Nephron progenitor cell (in vitro differentiated cells): ENCODE results near the gene MIF.

Experiments used
- DNase-seq: peaks from one replicate; pipeline ENCODE4 v3.0.0; 2021
- H3K27ac Mint-ChIP-seq: 2 replicates; pipeline ENCODE4 v1.8.0; 2021; ENCODE audit warnings: mild to moderate bottlenecking, moderate library complexity, mixed read lengths
- H3K27me3 Mint-ChIP-seq: 2 replicates; pipeline ENCODE4 v1.8.0; 2021; ENCODE audit warnings: mild to moderate bottlenecking, low read depth, mixed read lengths; ENCODE audit not compliant: poor library complexity
- H3K36me3 Mint-ChIP-seq: 2 replicates; pipeline ENCODE4 v1.8.0; 2021; ENCODE audit warnings: low read depth, mixed read lengths
- H3K4me1 Mint-ChIP-seq: 2 replicates; pipeline ENCODE4 v1.8.0; 2021; ENCODE audit warnings: mixed read lengths
- H3K4me3 Mint-ChIP-seq: 2 replicates; pipeline ENCODE4 v1.8.0; 2021; ENCODE audit warnings: mild to moderate bottlenecking, moderate library complexity, mixed read lengths
- H3K9me3 Mint-ChIP-seq: 2 replicates; pipeline ENCODE4 v1.8.0; 2021; ENCODE audit warnings: mild to moderate bottlenecking, moderate library complexity, mixed read lengths
- TF ChIP-seq, protein P1 (sequence below): fragments of 200-600 bp; sonication (generic); IDR thresholded peaks from 2 replicates; pipeline ENCODE4 v1.5.0; 2021; ENCODE audit warnings: antibody characterized with exemption

MIF gene

DNA sequence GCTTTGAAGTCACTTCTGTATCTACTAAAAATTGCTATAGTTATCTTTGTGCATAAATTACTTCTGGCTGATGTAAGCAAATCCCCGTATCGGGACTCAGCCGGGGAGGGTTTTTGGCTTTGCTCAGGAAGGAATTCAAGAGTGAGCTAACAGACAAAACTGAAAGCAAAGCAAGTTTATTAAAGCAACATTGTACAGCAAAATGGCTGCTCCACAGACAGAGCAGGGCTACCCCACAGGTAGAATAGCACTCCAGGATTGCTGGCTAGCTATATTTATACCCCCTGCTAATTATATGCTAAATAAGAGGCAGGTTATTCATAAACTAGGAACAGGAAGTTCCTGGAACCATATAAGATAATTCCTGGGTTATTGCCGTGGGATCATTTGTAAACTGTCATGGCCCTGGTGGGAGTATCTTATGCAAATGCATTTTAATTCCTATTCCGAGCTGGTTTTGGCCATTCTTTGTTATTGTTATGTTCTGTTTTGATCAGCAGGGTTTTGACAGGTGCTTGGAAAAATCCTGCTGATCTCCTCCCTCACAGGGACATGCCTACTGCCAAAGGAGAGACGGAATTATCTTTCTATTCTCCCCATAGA lies 15.2 kb downstream of the MIF start:
- peaks cover 47% of the 10 kb centered on the region for H3K4me1 Mint-ChIP-seq

GRCh38 chr22:23910496-23911190 lies 16.5 kb downstream of the MIF start:
- Mint-ChIP-seq H3K4me3 (no peak overlapping the region), H3K27ac (no peak overlapping the region), H3K9me3 (peaks cover 8% of the 10 kb centered on the region), H3K27me3 (no peaks in the 10 kb centered on the region), H3K4me1 (peaks cover 43% of the 10 kb centered on the region), H3K36me3 (peaks cover 39% of the 10 kb centered on the region)
- TF ChIP-seq, protein P1, sequence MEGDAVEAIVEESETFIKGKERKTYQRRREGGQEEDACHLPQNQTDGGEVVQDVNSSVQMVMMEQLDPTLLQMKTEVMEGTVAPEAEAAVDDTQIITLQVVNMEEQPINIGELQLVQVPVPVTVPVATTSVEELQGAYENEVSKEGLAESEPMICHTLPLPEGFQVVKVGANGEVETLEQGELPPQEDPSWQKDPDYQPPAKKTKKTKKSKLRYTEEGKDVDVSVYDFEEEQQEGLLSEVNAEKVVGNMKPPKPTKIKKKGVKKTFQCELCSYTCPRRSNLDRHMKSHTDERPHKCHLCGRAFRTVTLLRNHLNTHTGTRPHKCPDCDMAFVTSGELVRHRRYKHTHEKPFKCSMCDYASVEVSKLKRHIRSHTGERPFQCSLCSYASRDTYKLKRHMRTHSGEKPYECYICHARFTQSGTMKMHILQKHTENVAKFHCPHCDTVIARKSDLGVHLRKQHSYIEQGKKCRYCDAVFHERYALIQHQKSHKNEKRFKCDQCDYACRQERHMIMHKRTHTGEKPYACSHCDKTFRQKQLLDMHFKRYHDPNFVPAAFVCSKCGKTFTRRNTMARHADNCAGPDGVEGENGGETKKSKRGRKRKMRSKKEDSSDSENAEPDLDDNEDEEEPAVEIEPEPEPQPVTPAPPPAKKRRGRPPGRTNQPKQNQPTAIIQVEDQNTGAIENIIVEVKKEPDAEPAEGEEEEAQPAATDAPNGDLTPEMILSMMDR, result no peak
- no peak for DNase-seq

More for the DNA sequence above, 15.2 kb downstream of the MIF start:
- DNase-seq, result no peak
- Mint-ChIP-seq H3K36me3 (peaks cover 41% of the 10 kb centered on the region), H3K9me3 (peaks cover 8% of the 10 kb centered on the region), H3K27me3 (peaks cover 3% of the 10 kb centered on the region), H3K4me3 (no peak overlapping the region), H3K27ac (no peak overlapping the region)
- TF ChIP-seq, protein P1, result no peak

- Mint-ChIP-seq H3K9me3 (peaks cover 8% of the 10 kb centered on the region), H3K4me3 (peak overlapping the region; percentile 58), H3K36me3 (peaks cover 39% of the 10 kb centered on the region), H3K27ac (no peak overlapping the region), H3K27me3 (no peaks in the 10 kb centered on the region), H3K4me1 (peaks cover 43% of the 10 kb centered on the region)
- DNase-seq, result no peak
- TF ChIP-seq, protein P1, result no peak
Observed at GRCh38 chr22:23911318-23911980, 17.3 kb downstream of the MIF start.

DNA sequence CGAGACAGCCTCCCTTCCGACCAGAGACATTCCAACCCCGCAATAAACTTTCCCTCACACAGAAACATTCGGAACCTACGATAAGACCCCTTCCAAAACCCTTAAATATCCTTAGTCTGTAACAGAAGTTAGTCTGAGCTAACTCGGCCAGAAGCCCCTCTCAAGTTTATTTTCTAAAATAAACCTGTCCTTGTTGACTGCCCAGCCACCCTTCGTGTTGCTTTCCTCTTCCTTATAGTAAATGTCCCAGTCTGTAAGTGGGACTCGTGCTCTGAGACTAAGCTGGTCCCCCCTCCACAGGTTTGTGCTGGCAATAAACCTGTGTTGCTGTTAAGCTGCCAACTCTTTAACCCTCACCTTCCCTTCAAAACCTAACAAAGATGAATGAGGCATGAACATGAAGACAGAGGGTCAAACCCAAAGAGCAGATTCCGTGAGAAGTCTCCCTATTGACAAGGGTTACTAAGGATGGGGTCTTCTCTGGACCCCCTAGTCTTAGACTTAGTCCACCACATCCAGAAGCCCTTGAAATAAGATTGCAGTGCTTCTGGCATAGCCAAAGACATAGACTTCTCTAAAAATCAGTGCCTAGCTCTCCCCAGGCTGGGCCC lies 18.2 kb downstream of the MIF start:
- Mint-ChIP-seq H3K36me3 (peaks cover 42% of the 10 kb centered on the region), H3K9me3 (peaks cover 8% of the 10 kb centered on the region), H3K27me3 (no peaks in the 10 kb centered on the region), H3K4me3 (peak overlapping the region; percentile 56), H3K4me1 (peaks cover 39% of the 10 kb centered on the region), H3K27ac (peak overlapping the region; percentile 62)
- TF ChIP-seq, protein P1, result no peak
- DNase-seq, result no peak

- no peak for DNase-seq
- Mint-ChIP-seq H3K27me3 (no peaks in the 10 kb centered on the region), H3K9me3 (peaks cover 8% of the 10 kb centered on the region), H3K4me1 (peaks cover 39% of the 10 kb centered on the region), H3K4me3 (peak overlapping the region; percentile 88), H3K27ac (peak overlapping the region; percentile 96), H3K36me3 (peaks cover 49% of the 10 kb centered on the region)
- TF ChIP-seq, protein P1, result no peak
Observed at GRCh38 chr22:23913306-23913660, 19.1 kb downstream of the MIF start.
